Measurements from ENCODE around the gene IGF1.

Gene IGF1

GRCh38 chr12:102408487-102409297, 71.7 kb downstream of the IGF1 start:
- TF ChIP-seq EZH2phosphoT487 (IDR thresholded peaks at IDR 0.05; ENCODE audit: borderline replicate concordance): no peak
- TF ChIP-seq, protein P1, sequence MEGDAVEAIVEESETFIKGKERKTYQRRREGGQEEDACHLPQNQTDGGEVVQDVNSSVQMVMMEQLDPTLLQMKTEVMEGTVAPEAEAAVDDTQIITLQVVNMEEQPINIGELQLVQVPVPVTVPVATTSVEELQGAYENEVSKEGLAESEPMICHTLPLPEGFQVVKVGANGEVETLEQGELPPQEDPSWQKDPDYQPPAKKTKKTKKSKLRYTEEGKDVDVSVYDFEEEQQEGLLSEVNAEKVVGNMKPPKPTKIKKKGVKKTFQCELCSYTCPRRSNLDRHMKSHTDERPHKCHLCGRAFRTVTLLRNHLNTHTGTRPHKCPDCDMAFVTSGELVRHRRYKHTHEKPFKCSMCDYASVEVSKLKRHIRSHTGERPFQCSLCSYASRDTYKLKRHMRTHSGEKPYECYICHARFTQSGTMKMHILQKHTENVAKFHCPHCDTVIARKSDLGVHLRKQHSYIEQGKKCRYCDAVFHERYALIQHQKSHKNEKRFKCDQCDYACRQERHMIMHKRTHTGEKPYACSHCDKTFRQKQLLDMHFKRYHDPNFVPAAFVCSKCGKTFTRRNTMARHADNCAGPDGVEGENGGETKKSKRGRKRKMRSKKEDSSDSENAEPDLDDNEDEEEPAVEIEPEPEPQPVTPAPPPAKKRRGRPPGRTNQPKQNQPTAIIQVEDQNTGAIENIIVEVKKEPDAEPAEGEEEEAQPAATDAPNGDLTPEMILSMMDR (conservative IDR thresholded peaks at IDR 0.05; ENCODE audit: low read length): no peak
- Histone ChIP-seq H3K79me2 (ENCODE audit: insufficient read depth, low read length) (no peaks in the 10 kb centered on the region), H3F3A (ENCODE audit: low read depth) (no peaks in the 10 kb centered on the region), H3K9me3 (ENCODE audit: insufficient read depth, low read depth, low read length) (no peaks in the 10 kb centered on the region), H2AFZ (ENCODE audit: low read length) (no peak overlapping the region), H3K36me3 (ENCODE audit: insufficient read depth, low read length) (no peaks in the 10 kb centered on the region), H3K9ac (ENCODE audit: low read depth, low read length, poor library complexity, severe bottlenecking) (no peak overlapping the region), H3K4me1 (ENCODE audit: insufficient read depth, low read length, poor library complexity, severe bottlenecking) (no peaks in the 10 kb centered on the region), H3K4me3 (ENCODE audit: low read length, poor library complexity, severe bottlenecking) (no peak overlapping the region), H4K20me1 (ENCODE audit: insufficient read depth, low read length, poor library complexity, severe bottlenecking) (no peaks in the 10 kb centered on the region), H3K9me2 (replicated peaks; ENCODE audit: low read depth, low read length) (no peaks in the 10 kb centered on the region), H3K27me3 (ENCODE audit: insufficient read depth, low read length, poor library complexity, severe bottlenecking) (no peaks in the 10 kb centered on the region), H3K4me2 (ENCODE audit: low read depth, low read length, poor library complexity, severe bottlenecking) (no peak overlapping the region)

GRCh38 chr12:102407776-102408486, 72.4 kb downstream of the IGF1 start:
- Histone ChIP-seq H3K79me2 (ENCODE audit: insufficient read depth, low read length) (no peaks in the 10 kb centered on the region), H3K9me3 (ENCODE audit: insufficient read depth, low read depth, low read length) (no peaks in the 10 kb centered on the region), H4K20me1 (ENCODE audit: insufficient read depth, low read length, poor library complexity, severe bottlenecking) (no peaks in the 10 kb centered on the region), H3K4me3 (ENCODE audit: low read length, poor library complexity, severe bottlenecking) (no peak overlapping the region), H2AFZ (ENCODE audit: low read length) (no peak overlapping the region), H3F3A (ENCODE audit: low read depth) (no peaks in the 10 kb centered on the region), H3K9ac (ENCODE audit: low read depth, low read length, poor library complexity, severe bottlenecking) (no peak overlapping the region), H3K4me1 (ENCODE audit: insufficient read depth, low read length, poor library complexity, severe bottlenecking) (no peaks in the 10 kb centered on the region), H3K4me2 (ENCODE audit: low read depth, low read length, poor library complexity, severe bottlenecking) (no peak overlapping the region), H3K27me3 (ENCODE audit: insufficient read depth, low read length, poor library complexity, severe bottlenecking) (no peaks in the 10 kb centered on the region), H3K36me3 (ENCODE audit: insufficient read depth, low read length) (no peaks in the 10 kb centered on the region), H3K9me2 (replicated peaks; ENCODE audit: low read depth, low read length) (no peaks in the 10 kb centered on the region)
- TF ChIP-seq, protein P1 (conservative IDR thresholded peaks at IDR 0.05; ENCODE audit: low read length): no peak
- no peak for TF ChIP-seq EZH2phosphoT487 (IDR thresholded peaks at IDR 0.05; ENCODE audit: borderline replicate concordance)

- no peaks in the 10 kb centered on the region for H3F3A ChIP-seq (ENCODE audit: low read depth)
- H3K27me3 ChIP-seq (ENCODE audit: insufficient read depth, low read length, poor library complexity, severe bottlenecking): no peaks in the 10 kb centered on the region
- H4K20me1 ChIP-seq (ENCODE audit: insufficient read depth, low read length, poor library complexity, severe bottlenecking): no peaks in the 10 kb centered on the region
- H3K9me2 ChIP-seq (replicated peaks; ENCODE audit: low read depth, low read length): no peaks in the 10 kb centered on the region
- no peak overlapping the region for H3K9ac ChIP-seq (ENCODE audit: low read depth, low read length, poor library complexity, severe bottlenecking)
- H3K79me2 ChIP-seq (ENCODE audit: insufficient read depth, low read length): no peaks in the 10 kb centered on the region
- no peak for TF ChIP-seq EZH2phosphoT487 (IDR thresholded peaks at IDR 0.05; ENCODE audit: borderline replicate concordance)
- no peak overlapping the region for H3K4me3 ChIP-seq (ENCODE audit: low read length, poor library complexity, severe bottlenecking)
- no peaks in the 10 kb centered on the region for H3K36me3 ChIP-seq (ENCODE audit: insufficient read depth, low read length)
- H2AFZ ChIP-seq (ENCODE audit: low read length): no peak overlapping the region
- no peaks in the 10 kb centered on the region for H3K4me1 ChIP-seq (ENCODE audit: insufficient read depth, low read length, poor library complexity, severe bottlenecking)
- H3K9me3 ChIP-seq (ENCODE audit: insufficient read depth, low read depth, low read length): no peaks in the 10 kb centered on the region
- H3K4me2 ChIP-seq (ENCODE audit: low read depth, low read length, poor library complexity, severe bottlenecking): no peak overlapping the region
These were observed 74.3 kb downstream of the IGF1 start for GRCh38 chr12:102406033-102406584.
